NT2/D1 (cell line): ENCODE results near the gene C5AR2.

ENCODE experiments used
- SUZ12 ChIP-seq: IDR thresholded peaks from 2 replicates; pipeline ENCODE4 v1.6.1; 2011; ENCODE audit not compliant: insufficient read length, insufficient read depth; ENCODE audit errors: extremely low read depth
- YY1 ChIP-seq: IDR thresholded peaks from 2 replicates; pipeline ENCODE4 v1.6.1; 2011; ENCODE audit not compliant: insufficient read length, insufficient read depth
- ZNF274 ChIP-seq: IDR thresholded peaks from 2 replicates; pipeline ENCODE4 v1.6.1; 2011; ENCODE audit warnings: mild to moderate bottlenecking, low read depth, low read length

DNA sequence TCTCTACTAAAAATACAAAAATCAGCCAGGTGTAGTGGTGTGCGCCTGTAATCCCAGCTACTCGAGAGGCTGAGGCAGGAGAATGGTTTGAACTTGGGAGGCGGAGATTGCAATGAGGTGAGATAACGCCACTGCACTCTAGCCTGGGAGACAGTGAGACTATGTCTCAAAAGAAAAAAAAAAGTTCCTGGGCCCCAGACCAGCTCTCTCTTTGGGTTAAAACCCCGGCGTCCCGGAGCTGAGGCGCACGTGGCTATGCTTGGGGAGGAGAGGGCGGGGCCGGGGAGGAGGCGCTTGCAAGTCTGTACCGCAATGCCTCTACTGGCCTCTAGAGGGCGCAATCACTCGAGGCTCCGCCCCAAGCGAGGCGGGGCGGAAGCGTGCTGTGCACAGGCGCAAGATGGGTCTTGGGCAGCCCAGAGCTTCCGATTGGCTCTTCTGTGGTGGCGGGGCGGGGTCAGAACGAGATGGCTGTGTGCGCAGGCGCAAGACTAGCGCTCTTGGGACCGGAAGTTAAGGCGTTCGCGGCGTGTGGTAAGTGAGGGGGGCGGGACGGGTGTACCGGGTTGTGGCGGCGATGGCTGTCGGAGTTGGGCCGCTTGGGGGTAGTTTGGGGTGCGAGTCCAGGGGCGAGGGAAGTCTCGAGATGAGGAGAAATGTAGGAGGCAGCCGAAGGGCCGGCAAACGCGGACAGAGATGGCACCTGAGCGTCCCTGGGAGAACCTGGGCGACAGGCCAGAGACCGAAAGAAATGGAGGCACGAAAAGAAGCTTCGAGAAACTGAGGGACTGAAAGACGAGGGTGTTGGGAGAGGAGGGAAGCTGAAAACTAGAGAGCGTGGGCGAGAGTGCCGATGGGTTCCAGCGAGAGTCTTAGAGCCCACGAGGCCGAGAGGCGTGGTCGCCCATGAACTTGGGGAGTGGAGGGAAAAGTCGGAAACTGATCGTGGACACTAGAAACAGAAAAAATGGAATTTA is 17.1 kb downstream of the C5AR2 start, which contains the start of gene DHX34:
- TF ChIP-seq YY1 (no peak), ZNF274 (no peak), SUZ12 (no peak)
